Germinal center (tissue), 1 donor: ENCODE data around the gene WWOX.

ENCODE experiments used
- DNase-seq: peaks from one replicate; pipeline ENCODE4 v3.0.0; 2012; ENCODE audit warnings: mixed read lengths, low spot score

WWOX gene

GRCh38 chr16:78402833-78403232 lies 303.4 kb downstream of the WWOX start:
- DNase-seq: no peak

DNA sequence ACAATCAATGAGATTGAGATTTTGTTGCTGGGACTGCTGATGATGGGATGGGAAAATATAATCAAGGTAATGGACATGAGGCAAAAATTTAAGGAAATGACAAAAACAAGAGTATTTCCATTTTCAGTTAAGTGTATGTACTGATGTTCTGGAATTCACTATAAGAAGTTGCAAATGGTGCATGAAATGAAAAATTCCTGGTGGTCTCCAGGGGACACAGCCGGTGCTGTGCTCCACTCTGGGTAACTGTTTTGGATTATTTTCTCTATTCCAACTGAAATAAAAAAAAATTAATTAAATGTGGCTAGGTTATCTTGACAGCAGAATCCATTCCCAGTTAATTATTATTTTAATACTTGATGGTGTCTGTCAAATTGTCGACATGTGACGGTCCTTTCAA lies 305.6 kb downstream of the WWOX start:
- no peak for DNase-seq

DNA sequence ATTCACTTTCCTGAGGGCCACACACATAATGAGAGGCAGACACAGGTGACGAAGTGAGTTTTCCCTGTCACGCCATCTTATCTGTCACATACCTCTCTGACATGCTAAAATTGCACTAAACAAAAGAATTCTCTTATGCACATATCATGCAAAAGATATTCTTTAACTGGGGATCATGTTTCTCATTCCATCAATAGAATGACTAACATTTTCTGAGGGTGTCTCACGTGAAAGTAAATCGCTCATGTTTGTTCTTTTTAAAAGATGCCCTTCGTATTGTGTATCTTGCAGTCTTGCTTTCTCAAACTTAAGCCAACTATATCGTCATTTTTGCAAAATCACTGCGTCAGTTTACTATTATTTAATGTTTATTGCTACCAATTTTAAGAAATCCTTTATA lies 306.4 kb downstream of the WWOX start:
- DNase-seq: no peak

GRCh38 chr16:78407191-78407590 lies 307.7 kb downstream of the WWOX start:
- no peak for DNase-seq

- no peak for DNase-seq
Measured at GRCh38 chr16:78413651-78414050, 314.2 kb downstream of the WWOX start.

GRCh38 chr16:78415013-78415412 lies 315.6 kb downstream of the WWOX start:
- no peak for DNase-seq

DNA sequence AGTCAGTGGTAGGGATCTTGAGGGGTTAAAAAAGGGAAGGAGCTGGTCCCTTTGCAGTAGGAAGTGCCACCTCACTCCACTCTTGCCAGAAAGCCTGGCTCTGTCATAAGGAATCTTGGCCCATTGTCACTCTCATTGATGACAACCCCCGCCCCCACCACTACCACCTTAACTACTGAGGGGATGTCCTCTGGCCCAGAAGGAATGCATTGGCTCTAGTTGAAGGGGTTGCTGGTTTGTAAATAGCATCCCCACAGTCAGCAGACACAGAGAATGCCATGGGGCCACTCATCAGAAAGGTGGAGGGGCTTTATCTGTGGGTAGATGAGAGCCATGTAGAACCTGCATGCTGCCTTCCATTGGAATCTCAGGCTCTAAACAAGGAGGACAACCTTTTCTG lies 316.2 kb downstream of the WWOX start:
- DNase-seq: no peak

DNA sequence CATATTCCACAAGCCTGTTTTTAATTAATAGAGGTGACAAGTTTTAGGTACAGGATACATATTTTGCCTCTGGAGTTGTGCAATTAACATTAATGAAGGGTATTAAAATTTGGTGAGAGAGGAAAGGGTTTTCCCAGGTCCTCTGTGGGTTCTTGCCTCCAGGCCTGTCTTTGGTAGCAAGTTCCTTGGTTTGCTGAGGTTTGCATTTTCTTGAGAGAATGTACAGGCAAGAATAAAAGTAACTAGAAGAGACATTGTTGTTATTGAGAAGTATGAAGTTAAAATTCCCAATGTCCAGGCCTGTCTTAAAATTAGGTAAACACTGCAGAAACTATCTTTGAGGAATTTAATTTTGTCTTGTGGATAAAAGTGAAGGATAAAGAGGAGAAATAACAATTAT lies 316.9 kb downstream of the WWOX start:
- no peak for DNase-seq

DNA sequence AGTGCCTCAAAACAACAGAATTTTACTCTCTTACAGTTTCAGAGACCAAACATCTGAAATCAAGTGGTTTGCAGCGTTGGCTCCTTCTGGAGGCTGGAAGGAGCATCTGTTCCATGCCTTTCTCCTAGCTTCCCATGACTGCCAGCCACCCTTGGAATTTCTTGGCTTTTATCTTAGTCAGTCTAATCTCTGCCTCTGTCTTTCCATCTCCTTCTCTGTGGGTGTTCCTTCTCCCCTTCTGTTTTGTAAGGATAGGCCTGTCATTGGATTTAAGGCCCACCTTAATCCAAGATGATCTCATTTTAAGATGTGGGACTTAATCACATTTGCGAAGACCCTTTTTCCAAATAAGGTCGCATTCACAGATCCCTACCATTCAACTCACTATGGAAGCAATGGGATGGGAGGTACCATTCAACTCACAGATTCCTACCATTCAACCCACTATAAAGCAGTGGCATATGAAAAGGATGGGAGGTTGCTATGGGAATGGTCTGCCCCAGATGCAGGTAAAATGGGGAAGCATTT lies 321.8 kb downstream of the WWOX start:
- no peak for DNase-seq

DNA sequence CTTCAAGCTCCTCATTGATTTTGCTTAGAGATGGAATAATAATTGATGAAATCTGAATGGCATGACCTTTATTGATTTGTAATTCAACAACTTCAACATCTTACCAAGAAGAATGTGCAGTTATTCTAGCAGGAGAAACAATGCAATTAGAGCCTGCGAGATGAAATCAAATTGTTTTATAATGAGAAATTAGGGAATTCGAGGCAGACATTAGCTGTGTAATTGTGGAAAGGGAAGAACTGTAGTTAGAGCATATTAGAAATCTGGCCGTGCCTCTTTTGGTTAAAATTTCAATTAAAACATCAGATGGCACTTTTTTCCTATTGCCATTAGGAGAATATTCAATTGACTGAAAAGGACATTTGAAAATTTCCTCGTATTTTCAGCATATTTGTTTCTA lies 325.8 kb downstream of the WWOX start:
- DNase-seq: no peak

DNA sequence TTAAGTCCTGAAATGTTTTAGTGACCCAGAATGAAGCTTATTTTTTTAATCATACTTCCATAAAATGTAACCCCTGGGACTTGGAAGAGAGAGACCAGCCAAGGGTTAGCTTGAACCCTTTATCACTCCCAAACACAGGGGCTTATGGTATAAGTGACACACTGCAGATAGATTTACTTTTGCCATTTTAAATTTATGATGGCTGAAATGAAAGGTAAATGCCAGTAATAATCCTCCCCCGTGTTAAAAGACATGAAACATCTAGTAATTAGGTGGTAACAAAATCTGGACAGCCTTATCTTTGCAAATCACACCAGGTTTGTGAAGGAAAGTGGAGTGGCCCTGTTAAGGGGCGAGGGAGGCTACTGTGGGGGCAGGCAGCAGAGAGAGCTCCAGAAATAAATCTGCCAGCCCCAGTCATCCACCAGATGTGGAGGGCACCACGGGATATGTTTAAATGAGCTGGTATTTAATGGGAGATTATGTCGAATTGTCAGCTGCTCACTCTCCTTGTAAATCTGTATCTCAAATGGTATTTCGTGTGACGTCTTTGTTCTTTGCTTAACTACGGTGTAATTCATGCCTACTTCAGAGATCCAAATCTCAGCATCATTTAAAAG lies 326.5 kb downstream of the WWOX start:
- DNase-seq: no peak

- DNase-seq: no peak
Measured at GRCh38 chr16:78428193-78428592, 328.7 kb downstream of the WWOX start.

GRCh38 chr16:78430281-78430680 lies 330.8 kb downstream of the WWOX start:
- no peak for DNase-seq

- no peak for DNase-seq
Measured at GRCh38 chr16:78431004-78431670, 331.7 kb downstream of the WWOX start.

- DNase-seq: no peak
Measured at GRCh38 chr16:78431701-78432100, 332.2 kb downstream of the WWOX start.

DNA sequence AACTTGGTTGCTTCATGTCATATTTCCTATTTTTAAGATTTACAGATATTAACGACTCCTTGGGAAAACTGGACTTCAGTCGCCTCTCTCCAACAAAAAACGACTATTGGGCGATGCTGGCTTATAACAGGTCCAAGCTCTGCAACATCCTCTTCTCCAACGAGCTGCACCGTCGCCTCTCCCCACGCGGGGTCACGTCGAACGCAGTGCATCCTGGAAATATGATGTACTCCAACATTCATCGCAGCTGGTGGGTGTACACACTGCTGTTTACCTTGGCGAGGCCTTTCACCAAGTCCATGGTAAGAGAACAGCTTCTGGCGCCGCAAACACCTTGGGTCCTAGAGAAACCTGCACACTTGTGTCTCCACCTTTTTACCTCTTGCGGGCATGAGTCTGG lies 333.0 kb downstream of the WWOX start:
- no peak for DNase-seq

DNA sequence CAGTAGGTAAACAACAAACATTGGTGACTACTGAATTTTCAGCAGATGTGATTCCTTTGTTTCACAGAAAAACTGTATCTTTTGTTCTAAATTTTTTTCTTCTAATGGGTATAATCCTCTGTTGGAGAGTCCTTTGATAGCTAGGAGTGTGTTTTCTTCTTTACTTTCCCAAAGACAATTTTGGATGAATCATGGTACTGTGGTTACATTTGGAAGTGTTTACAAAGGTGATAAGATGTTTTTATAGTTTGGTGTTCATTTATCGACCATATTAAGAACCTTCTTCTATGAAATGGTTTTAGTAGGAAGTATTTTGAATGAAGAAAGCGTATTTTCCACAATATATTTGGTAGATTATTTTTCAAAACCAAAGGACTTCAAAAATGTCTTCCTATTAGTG lies 333.7 kb downstream of the WWOX start:
- DNase-seq: no peak

- no peak for DNase-seq
Measured at GRCh38 chr16:78434401-78434800, 334.9 kb downstream of the WWOX start.

- no peak for DNase-seq
Measured at GRCh38 chr16:78435260-78435659, 335.8 kb downstream of the WWOX start.

DNA sequence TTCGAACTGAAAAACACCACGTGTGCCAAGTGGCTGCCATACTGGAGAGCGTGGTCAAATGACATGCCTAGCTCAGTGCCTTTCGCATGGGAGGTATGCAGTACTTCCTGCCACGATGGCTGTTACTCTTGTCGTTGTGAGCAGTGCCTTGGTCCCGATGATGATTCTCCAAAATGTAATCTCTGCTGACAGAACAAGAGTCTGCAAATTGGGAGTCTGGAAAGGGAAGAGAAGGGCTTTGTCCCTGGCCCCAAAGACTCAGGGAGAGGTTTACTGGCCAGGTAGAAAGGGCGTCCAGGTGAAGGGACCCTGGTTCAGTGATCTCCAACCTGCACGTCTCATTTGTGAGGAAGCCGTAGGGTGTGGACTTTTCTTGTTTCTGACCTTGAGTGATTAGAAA lies 336.6 kb downstream of the WWOX start:
- DNase-seq: no peak

GRCh38 chr16:78436846-78437245 lies 337.4 kb downstream of the WWOX start:
- no peak for DNase-seq

GRCh38 chr16:78437352-78437968 lies 338.0 kb downstream of the WWOX start:
- peak; percentile 52 for DNase-seq

- no peak for DNase-seq
Measured at GRCh38 chr16:78438219-78438618, 338.8 kb downstream of the WWOX start.

DNA sequence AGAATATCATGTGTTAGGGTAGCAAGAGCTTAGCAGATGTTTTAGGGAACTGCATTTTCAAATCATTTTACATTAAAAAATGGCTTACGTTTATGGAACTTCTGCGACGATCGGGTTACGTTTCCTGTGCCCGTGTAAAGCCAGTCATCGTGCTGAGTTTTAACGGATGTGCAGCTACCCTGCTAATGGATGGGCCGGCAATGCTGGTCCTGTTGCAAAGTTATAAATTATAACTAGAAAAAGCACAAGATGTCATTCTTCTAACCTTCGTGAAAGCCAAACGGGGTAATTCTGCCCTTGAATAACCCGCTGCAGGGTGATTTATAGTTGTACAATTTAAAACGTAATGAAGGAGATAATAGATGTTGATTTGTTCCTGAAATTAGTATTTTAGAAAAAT lies 339.2 kb downstream of the WWOX start:
- no peak for DNase-seq
